Fibroblast of lung (primary cell): ENCODE data around the gene OR11A1. TPM values are rescaled to one million over a fixed set of nuclear protein-coding genes. Genes with fewer than 3 reads are reported as not detected.
"Not testable (repeated sequence)": the region's sequence is repeated elsewhere in the genome, so short reads cannot be mapped to it uniquely, and the experiment has no call there.

Experiments used
- DNase-seq, 2 donors: peaks; one replicate each; pipeline versions ENCODE4 v3.0.0 to v3.0.0-alpha.2; 2010; ENCODE audit warnings: low read depth in 2 of 2
- H2AFZ ChIP-seq: 2 replicates; pipeline ENCODE4 v1.5.1; 2012; ENCODE audit warnings: low read length, control low read depth, inconsistent platforms
- H3K27ac ChIP-seq: 2 replicates; pipeline ENCODE4 v1.5.1; 2011; ENCODE audit warnings: low read length, control low read depth; ENCODE audit not compliant: insufficient read depth
- H3K27me3 ChIP-seq: 2 replicates; pipeline ENCODE4 v1.5.1; 2011; ENCODE audit warnings: mild to moderate bottlenecking, low read length; ENCODE audit not compliant: control insufficient read depth, insufficient read depth
- H3K36me3 ChIP-seq: 2 replicates; pipeline ENCODE4 v1.5.1; 2011; ENCODE audit warnings: low read length; ENCODE audit not compliant: control insufficient read depth, insufficient read depth
- H3K4me1 ChIP-seq: 2 replicates; pipeline ENCODE4 v1.5.1; 2011; ENCODE audit warnings: low read length; ENCODE audit not compliant: control insufficient read depth, insufficient read depth; ENCODE audit errors: extremely low read depth
- H3K4me2 ChIP-seq: 2 replicates; pipeline ENCODE4 v1.5.1; 2011; ENCODE audit warnings: low read length, control low read depth; ENCODE audit not compliant: insufficient read depth; ENCODE audit errors: extremely low read depth
- H3K4me3 ChIP-seq, 4 experiments: fragments of 200-600 bp in 1 of 4; sonication (generic) in 1 of 4; replicated peaks in 1 of 4; 2 replicates each; pipeline ENCODE4 v1.5.1; 2011 to 2016; ENCODE audit warnings: low read length in 4 of 4, low read depth in 3 of 4, mild to moderate bottlenecking in 3 of 4, control low read depth in 2 of 4, inconsistent platforms in 1 of 4, mixed read lengths in 1 of 4; ENCODE audit not compliant: insufficient read depth in 1 of 4; ENCODE audit errors: control extremely low read depth in 1 of 4
- H3K79me2 ChIP-seq: 2 replicates; pipeline ENCODE4 v1.5.1; 2012; ENCODE audit warnings: mild to moderate bottlenecking, low read length, inconsistent platforms; ENCODE audit not compliant: control insufficient read depth, insufficient read depth
- H3K9ac ChIP-seq: 2 replicates; pipeline ENCODE4 v1.5.1; 2011; ENCODE audit warnings: mild to moderate bottlenecking, low read length, control low read depth; ENCODE audit not compliant: insufficient read depth
- H3K9me3 ChIP-seq: 2 replicates; pipeline ENCODE4 v1.5.1; 2012; ENCODE audit warnings: low read depth, low read length; ENCODE audit not compliant: control insufficient read depth, insufficient read depth
- H4K20me1 ChIP-seq: 2 replicates; pipeline ENCODE4 v1.5.1; 2011; ENCODE audit warnings: low read length; ENCODE audit not compliant: control insufficient read depth, insufficient read depth; ENCODE audit errors: extremely low read depth
- CTCF ChIP-seq, 2 donors: IDR thresholded peaks in 1 of 2; conservative IDR thresholded peaks in 1 of 2; 1 replicate in 1 of 2; 2 replicates in 1 of 2; pipeline ENCODE4 v1.5.1; 2011 to 2012; ENCODE audit warnings: low read length in 2 of 2, control low read depth in 1 of 2, inconsistent platforms in 1 of 2, low read depth in 1 of 2, mild to moderate bottlenecking in 1 of 2
- EZH2 ChIP-seq: IDR thresholded peaks from 2 replicates; pipeline ENCODE4 v1.5.1; 2012; ENCODE audit warnings: low read length, control low read depth, mild to moderate bottlenecking; ENCODE audit errors: missing control alignments
- polyA plus RNA-seq, 2 donors: library from polyadenylated mRNA; depleted of rRNA in 1 of 2; stranded (reverse) in 1 of 2; unstranded in 1 of 2; fragments of >200 nt; gene quantifications; 2 replicates each; pipeline ENCODE4 v1.2.1, GENCODE V29; 2011 to 2012; ENCODE audit warnings: missing spikeins in 1 of 2
- total RNA-seq: library from RNA; depleted of rRNA; stranded (reverse); fragments of >200 nt; gene quantifications from 2 replicates; pipeline ENCODE4 v1.2.1, GENCODE V29; 2014

The OR11A1 gene
- total and polyA plus RNA-seq, 2 donors (not counting 1 experiment from before 2014, with no cell fraction given) = not detected

- no peak for DNase-seq
- no peak overlapping the region for H3K27ac ChIP-seq
These were observed 9.2 kb downstream of the OR11A1 start for GRCh38 chr6:29447670-29448069.

GRCh38 chr6:29444031-29444430, 12.8 kb downstream of the OR11A1 start:
- not testable (repeated sequence) for H3K27me3 ChIP-seq, H3K27ac ChIP-seq, H3K9me3 ChIP-seq, H3K4me2 ChIP-seq, H4K20me1 ChIP-seq, H3K9ac ChIP-seq, H3K36me3 ChIP-seq, H3K4me1 ChIP-seq, H2AFZ ChIP-seq, H3K79me2 ChIP-seq, DNase-seq, H3K4me3 ChIP-seq

More at GRCh38 chr6:29447670-29448069, 9.2 kb downstream of the OR11A1 start:
- Histone ChIP-seq H3K36me3 (no peaks in the 10 kb centered on the region), H3K9me3 (no peaks in the 10 kb centered on the region), H3K79me2 (no peaks in the 10 kb centered on the region), H2AFZ (no peak overlapping the region), H4K20me1 (no peaks in the 10 kb centered on the region), H3K9ac (no peak overlapping the region), H3K4me2 (no peak overlapping the region), H3K4me3 (no peak overlapping the region), H3K27me3 (no peaks in the 10 kb centered on the region), H3K4me1 (no peaks in the 10 kb centered on the region)
- TF ChIP-seq CTCF (conservative IDR thresholded peaks at IDR 0.05 in 1 of 2, IDR thresholded peaks at IDR 0.05 in 1 of 2; ENCODE audit: low read depth in 1 of 2, low read length in 2 of 2) (no peak), EZH2 (no peak)

GRCh38 chr6:29442719-29443118, 14.2 kb downstream of the OR11A1 start:
- H2AFZ ChIP-seq = no peak overlapping the region
- no peak overlapping the region for H3K9ac ChIP-seq
- H3K4me2 ChIP-seq = no peak overlapping the region
- no peaks in the 10 kb centered on the region for H4K20me1 ChIP-seq
- H3K9me3 ChIP-seq = no peaks in the 10 kb centered on the region
- DNase-seq = no peak
- H3K4me1 ChIP-seq = no peaks in the 10 kb centered on the region
- no peaks in the 10 kb centered on the region for H3K79me2 ChIP-seq
- H3K27me3 ChIP-seq = no peaks in the 10 kb centered on the region
- no peak overlapping the region for H3K27ac ChIP-seq
- H3K36me3 ChIP-seq = no peaks in the 10 kb centered on the region
- H3K4me3 ChIP-seq = no peak overlapping the region
- TF ChIP-seq CTCF (conservative IDR thresholded peaks at IDR 0.05 in 1 of 2, IDR thresholded peaks at IDR 0.05 in 1 of 2; ENCODE audit: low read depth in 1 of 2, low read length in 2 of 2) (no peak), EZH2 (no peak)
